HepG2 (cell line): Measurements from ENCODE around the gene CLDN19. TPM values are rescaled to one million over a fixed set of nuclear protein-coding genes. Genes with fewer than 3 reads are reported as not detected.

ENCODE experiments used
- ATAC-seq: fragments of 200-7000 bp; cut with Tn5 transposase; 3 replicates; pipeline ENCODE4 v1.9.1; 2020; ENCODE audit warnings: mild to moderate bottlenecking, moderate library complexity
- BruUV-seq: library from RNA; stranded (reverse); fragments of 400-500 nt; replicated peaks from 2 replicates; lab custom pipeline; 2021; lab: Mats Ljungman, UMichigan
- CTCF ChIA-PET: fragments of 300-600 bp; formaldehyde crosslinking; extraction: SDS; loops from one replicate; lab custom pipeline; 2021; ENCODE audit warnings: low total read pairs, inconsistent platforms, low intra/inter-chr PET ratio; lab: Yijun Ruan, JAX
- POLR2A ChIA-PET: fragments of 350-600 bp; sonication (Branson Sonifier 250); formaldehyde crosslinking; loops from one replicate; lab custom pipeline; 2020; ENCODE audit warnings: antibody characterized with exemption, inconsistent platforms; lab: Yijun Ruan, JAX
- DNase-seq: peaks from one replicate; pipeline ENCODE4 v3.0.0-alpha.2; 2015; ENCODE audit warnings: low spot score
- FAIRE-seq: peaks from 3 replicates; lab custom pipeline; 2011; peaks lifted over from hg19 to GRCh38; lab: Jason Lieb, UNC
- H2AFZ ChIP-seq: one replicate; pipeline ENCODE4 v1.6.1; 2011; ENCODE audit warnings: low read length, inconsistent platforms
- H3K27ac ChIP-seq: fragments of 300-600 bp; 3 replicates; pipeline ENCODE4 v1.8.0; 2011; ENCODE audit warnings: mixed run types, mild to moderate bottlenecking, mixed read lengths, low read length, inconsistent platforms; ENCODE audit not compliant: insufficient read depth; ENCODE audit errors: extremely low read length
- H3K27me3 ChIP-seq, 2 experiments: fragments of 200-600 bp in 1 of 2; 2 replicates in 1 of 2; 3 replicates in 1 of 2; pipeline versions ENCODE4 v1.6.0 to v1.8.0; 2011; ENCODE audit warnings: low read length in 2 of 2, mild to moderate bottlenecking in 2 of 2, moderate library complexity in 2 of 2, inconsistent platforms in 1 of 2; ENCODE audit not compliant: insufficient read depth in 2 of 2, control insufficient read depth in 1 of 2
- H3K36me3 ChIP-seq, 2 experiments: fragments of 200-600 bp in 1 of 2; replicated peaks in 1 of 2; 2 replicates in 1 of 2; 3 replicates in 1 of 2; pipeline versions ENCODE4 v1.5.1 to v1.8.0; 2011; ENCODE audit warnings: low read length in 2 of 2, inconsistent platforms in 1 of 2; ENCODE audit not compliant: insufficient read depth in 2 of 2, control insufficient read depth in 1 of 2
- H3K4me1 ChIP-seq: 2 replicates; pipeline ENCODE4 v1.5.1; 2012; ENCODE audit warnings: low read length, inconsistent platforms; ENCODE audit not compliant: insufficient read depth
- H3K4me2 ChIP-seq: 2 replicates; pipeline ENCODE4 v1.6.0; 2011; ENCODE audit warnings: low read depth, low read length, inconsistent platforms
- H3K4me3 ChIP-seq, 3 experiments: fragments of 200-600 bp in 1 of 3; sonication (generic), shearing (Covaris generic) in 1 of 3; replicated peaks in 1 of 3; 2 replicates each; pipeline ENCODE4 v1.5.1; 2011 to 2016; ENCODE audit warnings: low read length in 3 of 3, inconsistent platforms in 2 of 3, low read depth in 2 of 3, mild to moderate bottlenecking in 2 of 3, control low read depth in 1 of 3, mixed read lengths in 1 of 3; ENCODE audit not compliant: insufficient read depth in 1 of 3
- H3K79me2 ChIP-seq: one replicate; pipeline ENCODE4 v1.6.1; 2011; ENCODE audit warnings: low read length, inconsistent platforms; ENCODE audit not compliant: insufficient read depth
- H3K9ac ChIP-seq: 2 replicates; pipeline ENCODE4 v1.6.0; 2011; ENCODE audit warnings: mild to moderate bottlenecking, low read depth, low read length, inconsistent platforms; ENCODE audit not compliant: insufficient read depth
- H3K9me3 ChIP-seq: 2 replicates; pipeline ENCODE4 v1.5.1; 2012; ENCODE audit warnings: mild to moderate bottlenecking, low read length
- H4K20me1 ChIP-seq: 2 replicates; pipeline ENCODE4 v1.6.0; 2011; ENCODE audit warnings: inconsistent platforms, mild to moderate bottlenecking, low read length, moderate library complexity; ENCODE audit not compliant: insufficient read depth
- SAP130 ChIP-seq: IDR thresholded peaks from 2 replicates; pipeline ENCODE4 v1.6.1; 2016; ENCODE audit warnings: low read depth
- TEAD3 ChIP-seq: optimal IDR thresholded peaks from 2 replicates; pipeline ENCODE3; 2016; ENCODE audit warnings: borderline replicate concordance
- YY1 ChIP-seq: IDR thresholded peaks from 2 replicates; pipeline ENCODE4 v1.6.1; 2011; ENCODE audit warnings: low read length, low read depth, moderate library complexity, mild to moderate bottlenecking; ENCODE audit not compliant: insufficient read depth, insufficient replicate concordance
- ZNF572 ChIP-seq: sonication (generic); formaldehyde crosslinking; IDR thresholded peaks from 2 replicates; pipeline ENCODE4 v1.5.1; 2020; ENCODE audit warnings: mild to moderate bottlenecking, missing genetic modification reagents
- ZNF788 ChIP-seq: sonication (generic); formaldehyde crosslinking; IDR thresholded peaks from 2 replicates; pipeline ENCODE4 v1.5.0; 2020; ENCODE audit warnings: mild to moderate bottlenecking, missing genetic modification reagents, borderline replicate concordance
- WGBS: methylation state at CpG from one replicate; pipeline ENCODE4 v1.1.6; 2017; ENCODE audit warnings: low lambda C conversion rate; 5-methylcytosine and 5-hydroxymethylcytosine counted together
- in situ Hi-C: cut with HindIII; loops from 2 replicates; pipeline ENCODE4 v1.10.0; 2017; ENCODE audit warnings: low pct_unique_long_range_greater_than_20kb; ENCODE audit not compliant: extremely low pct_ligation_motif_present
- intact Hi-C: fragments of 100-400 bp; cut with micrococcal nuclease; formaldehyde crosslinking; loops from one replicate; pipeline ENCODE4 v1.10.0; 2022; ENCODE audit not compliant: unreplicated experiment
- polyA plus RNA-seq, 8 experiments: library from polyadenylated mRNA; depleted of rRNA in 3 of 8; stranded (reverse) in 7 of 8; unstranded in 1 of 8; fragments of >200 nt; fragmentation: Illumina TruSeq in 4 of 8; extraction: Trizol in 4 of 8; gene quantifications; 2 replicates each; pipeline versions ENCODE4 v1.2.1 to v1.2.3, GENCODE V29; 2011 to 2016; ENCODE audit warnings: low read depth in 4 of 8, missing spikeins in 1 of 8, mixed read lengths in 1 of 8; ENCODE audit not compliant: insufficient read depth in 1 of 8
- total RNA-seq, 5 experiments: library from RNA; depleted of rRNA; stranded (reverse); fragments of >200 nt; fragmentation: Illumina TruSeq; extraction: Trizol; gene quantifications; 2 replicates each; pipeline ENCODE4 v1.2.3, GENCODE V29; 2016; ENCODE audit warnings: low read depth in 1 of 5

The CLDN19 gene
- total and polyA plus RNA-seq, 2 of the 13 experiments (the other 11 are each of a cell fraction or from before 2014, with no cell fraction given): 5.0 to 7.6 TPM

DNA sequence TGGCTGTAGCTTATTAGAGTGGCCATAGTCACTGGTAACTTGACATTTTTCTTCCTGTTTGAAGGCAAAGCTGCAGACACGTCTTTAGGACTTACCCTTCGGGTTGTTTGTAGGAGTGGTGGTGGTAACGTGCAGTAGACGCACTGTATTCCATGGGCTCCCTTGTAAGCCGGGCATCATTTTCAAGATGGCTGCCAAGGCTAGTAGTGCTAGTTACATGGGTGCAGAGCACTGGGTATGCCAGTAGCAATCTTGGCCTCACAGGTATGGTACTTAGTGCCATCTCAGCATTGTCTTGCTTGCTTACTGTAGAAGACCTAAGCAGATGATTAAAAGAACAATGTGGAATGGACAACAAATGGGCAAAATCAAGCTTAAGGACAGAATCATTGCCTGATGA, 55.9 kb downstream of the CLDN19 start:
- 7% methylated on average over 5 of the region's 5 CpGs for WGBS
- H3K9me3 ChIP-seq: no peaks in the 10 kb centered on the region
- H3K79me2 ChIP-seq: peaks cover 83% of the 10 kb centered on the region
- peak overlapping the region; percentile 80 for H3K9ac ChIP-seq
- in situ Hi-C loops (no loop called here), intact Hi-C loops (no loop called here)
- H3K27me3 ChIP-seq: no peaks in the 10 kb centered on the region; a peak in 1 of 5 replicates
- ChIA-PET POLR2A (interaction anchor here (2.0 to 5.3 kb wide), 3 partner anchors 11 to 82 kb away, joined by 4 to 51 read pairs (median 33); partner anchors contain the start of genes C1orf50, P3H1 and PPIH), CTCF (no interaction called here)
- H3K27ac ChIP-seq: peak overlapping the region; percentile 61
- FAIRE-seq (peak; percentile 32), DNase-seq (peak; percentile 20), ATAC-seq (0 out of 3 replicates have a peak, but pooled peaks have one; percentile 6)
- H2AFZ ChIP-seq: no peak overlapping the region
- H3K36me3 ChIP-seq: peaks cover 8 to 13% of the 10 kb centered on the region in 2 experiments; a peak in 4 of 5 replicates
- BruUV-seq: no TSS peak
- H3K4me1 ChIP-seq: peaks cover 69% of the 10 kb centered on the region
- peak overlapping the region; percentile 99 for H3K4me2 ChIP-seq
- peak; percentile 26; the same call in 1 of the 2 replicates for TF ChIP-seq SAP130 (CRISPR knock-in tag)
- peak; percentile 13 for TF ChIP-seq TEAD3
- TF ChIP-seq ZNF572: no peak
- TF ChIP-seq ZNF788 (CRISPR knock-in tag): no peak
- TF ChIP-seq YY1: peak; percentile 86
- TF ChIP-seq, all 625 proteins: peak for 3
- H3K4me3 ChIP-seq: peak overlapping the region; percentile 66 to 87 (median 86)
- H4K20me1 ChIP-seq: peaks cover 59% of the 10 kb centered on the region

Other genes starting within 250 kb of the CLDN19 start
- gene PPIH, start 81.8 kb downstream of the CLDN19 start, total RNA-seq (2016; rRNA removed; fragmentation: Illumina TruSeq; extraction: Trizol): 72.6 and 93.3 TPM in 2 replicates
- gene PPIH, start 81.8 kb downstream of the CLDN19 start, polyA plus RNA-seq (2011; rRNA removed): 18.7 and 29.9 TPM in 2 replicates
- 500 and 628 TPM in 2 replicates for gene YBX1, start 57.8 kb downstream of the CLDN19 start, total RNA-seq (2016; rRNA removed; fragmentation: Illumina TruSeq; extraction: Trizol)
- gene YBX1, start 57.8 kb downstream of the CLDN19 start, polyA plus RNA-seq (2011; rRNA removed): 228 and 339 TPM in 2 replicates
- gene P3H1, start 26.8 kb upstream of the CLDN19 start, total RNA-seq (2016; rRNA removed; fragmentation: Illumina TruSeq; extraction: Trizol): 18.7 and 64.6 TPM in 2 replicates
- 113 and 120 TPM in 2 replicates for gene P3H1, start 26.8 kb upstream of the CLDN19 start, polyA plus RNA-seq (2011; rRNA removed)
- 4.8 and 5.3 TPM in 2 replicates for gene C1orf50, start 27.0 kb upstream of the CLDN19 start, total RNA-seq (2016; rRNA removed; fragmentation: Illumina TruSeq; extraction: Trizol)
- 4.3 and 5.5 TPM in 2 replicates for gene C1orf50, start 27.0 kb upstream of the CLDN19 start, polyA plus RNA-seq (2011; rRNA removed)
- gene TMEM269, start 44.8 kb upstream of the CLDN19 start, total RNA-seq (2016; rRNA removed; fragmentation: Illumina TruSeq; extraction: Trizol): 0.15 and 0.24 TPM in 2 replicates
- gene TMEM269, start 44.8 kb upstream of the CLDN19 start, polyA plus RNA-seq (2011; rRNA removed): 0.14 and 0.21 TPM in 2 replicates
- gene ERMAP, start 76.9 kb upstream of the CLDN19 start, total RNA-seq (2016; rRNA removed; fragmentation: Illumina TruSeq; extraction: Trizol): 2.6 and 4.4 TPM in 2 replicates
- gene ERMAP, start 76.9 kb upstream of the CLDN19 start, polyA plus RNA-seq (2011; rRNA removed): 2.2 and 2.4 TPM in 2 replicates
- gene SVBP, start 77.2 kb upstream of the CLDN19 start, total RNA-seq (2016; rRNA removed; fragmentation: Illumina TruSeq; extraction: Trizol): 45.2 and 48.2 TPM in 2 replicates
- gene SVBP, start 77.2 kb upstream of the CLDN19 start, polyA plus RNA-seq (2011; rRNA removed): 22.5 and 28.8 TPM in 2 replicates
- 7.8 and 8.2 TPM in 2 replicates for gene ZNF691, start 106.4 kb upstream of the CLDN19 start, total RNA-seq (2016; rRNA removed; fragmentation: Illumina TruSeq; extraction: Trizol)
- gene ZNF691, start 106.4 kb upstream of the CLDN19 start, polyA plus RNA-seq (2011; rRNA removed): 6.0 and 7.6 TPM in 2 replicates
- 54.3 and 125 TPM in 2 replicates for gene SLC2A1, start 218.6 kb upstream of the CLDN19 start, total RNA-seq (2016; rRNA removed; fragmentation: Illumina TruSeq; extraction: Trizol)
- 315 and 423 TPM in 2 replicates for gene SLC2A1, start 218.6 kb upstream of the CLDN19 start, polyA plus RNA-seq (2011; rRNA removed)